Left lung (tissue), 10 donors: ENCODE results near the gene RMDN3. TPM values are rescaled to one million over a fixed set of nuclear protein-coding genes. Genes with fewer than 3 reads are reported as not detected.

Experiments
- ATAC-seq: fragments of 200-7000 bp; cut with Tn5 transposase; one replicate; pipeline ENCODE4 v1.9.1; 2020; ENCODE audit warnings: moderate library complexity
- DNase-seq, 4 donors: peaks; one replicate each; pipeline ENCODE4 v3.0.0-alpha.2; 2013 to 2020
- H3K27ac ChIP-seq, 2 donors: fragments of 200-600 bp; sonication (generic) in 1 of 2; one replicate each; pipeline versions ENCODE4 v1.5.0 to v1.8.0; 2020 to 2021
- H3K27me3 ChIP-seq, 2 donors: fragments of 200-600 bp; sonication (generic) in 1 of 2; one replicate each; pipeline versions ENCODE4 v1.5.0 to v1.8.0; 2020 to 2021
- H3K36me3 ChIP-seq, 2 donors: fragments of 200-600 bp; sonication (generic) in 1 of 2; one replicate each; pipeline versions ENCODE4 v1.5.0 to v1.8.0; 2020 to 2021
- H3K4me1 ChIP-seq, 2 donors: fragments of 200-600 bp; one replicate each; pipeline ENCODE4 v1.8.0; 2021
- H3K4me3 ChIP-seq, 2 donors: fragments of 200-600 bp; sonication (generic) in 1 of 2; one replicate each; pipeline versions ENCODE4 v1.5.0 to v1.8.0; 2020 to 2021; ENCODE audit warnings: mild to moderate bottlenecking in 1 of 2
- H3K9me3 ChIP-seq, 2 donors: fragments of 200-600 bp; sonication (generic) in 1 of 2; one replicate each; pipeline versions ENCODE4 v1.5.0 to v1.8.0; 2020 to 2021
- CTCF ChIP-seq, 2 donors: fragments of 200-600 bp; sonication (generic) in 1 of 2; IDR thresholded peaks; one replicate each; pipeline versions ENCODE4 v1.5.0 to v1.8.0; 2021; ENCODE audit warnings: antibody characterized with exemption in 2 of 2
- intact Hi-C, 2 donors: fragments of 100-400 bp; cut with DNase I; formaldehyde crosslinking; loops; one replicate each; pipeline versions ENCODE4 v1.11.2 to v1.14.2; 2022
- polyA plus RNA-seq, 6 donors: library from polyadenylated mRNA; unstranded; fragments of 120-200 nt; gene quantifications; one replicate each; pipeline ENCODE4 v1.2.1, GENCODE V29; 2013; ENCODE audit not compliant: insufficient read length in 6 of 6
- total RNA-seq, 2 donors: library from RNA; stranded (reverse); fragmentation: NEBNext Ultra II Directional; extraction: Animal tissue kit (Norgen Biotek cat#: 25700); gene quantifications; one replicate each; pipeline ENCODE4 v1.2.1, GENCODE V29; 2021
- donor health status: DM: no; HTN: yes; CAD: no.
- donor health status: DM: no; HTN: no; CAD: no.

The RMDN3 gene
- total and polyA plus RNA-seq, 8 donors = 30.8 to 83.1 (median 36.0) TPM

GRCh38 chr15:40769274-40770146 lies 14.5 kb upstream of the RMDN3 start, which contains the start of gene C15orf62:
TSS of gene C15orf62 (plus strand) at chr15:40769980. CDS start at chr15:40770496, 516 bp downstream.
- Histone ChIP-seq H3K9me3 (no peaks in the 10 kb centered on the region), H3K27me3 (no peaks in the 10 kb centered on the region), H3K4me1 (peaks cover 15 to 50% of the 10 kb centered on the region in 2 donors), H3K4me3 (peak within 1 kb of the TSS in 1 of 2 donors; percentile 17), H3K27ac (peak within 1 kb of the TSS; percentile 39 to 53), H3K36me3 (peaks cover 0 to 66% of the 10 kb centered on the region in 2 donors)
- ATAC-seq (peak; percentile 64), DNase-seq (peak in 3 of 4 donors; percentile 36 to 86 (median 63))
- no peak for TF ChIP-seq CTCF (IDR thresholded peaks at IDR 0.05)
- intact Hi-C loops = no loop called here

- no peaks in the 10 kb centered on the region for H3K9me3 ChIP-seq
- DNase-seq (peak in 1 of 4 donors; percentile 79), ATAC-seq (no peak)
- intact Hi-C loops = no loop called here
- H3K27me3 ChIP-seq = no peaks in the 10 kb centered on the region
- no peak for TF ChIP-seq CTCF (IDR thresholded peaks at IDR 0.05)
- peaks cover 0 to 58% of the 10 kb centered on the region in 2 donors for H3K36me3 ChIP-seq
- peak overlapping the region; percentile 39 to 53 for H3K27ac ChIP-seq
- peaks cover 15 to 58% of the 10 kb centered on the region in 2 donors for H3K4me1 ChIP-seq
- peak overlapping the region in 1 of 2 donors; percentile 17 for H3K4me3 ChIP-seq
Observed at GRCh38 chr15:40768521-40769273, 13.6 kb upstream of the RMDN3 start.

- no peak overlapping the region for H3K27ac ChIP-seq
- H3K4me3 ChIP-seq = no peak overlapping the region
- DNase-seq (no peak), ATAC-seq (no peak)
- peaks cover 18 to 65% of the 10 kb centered on the region in 2 donors for H3K4me1 ChIP-seq
- peaks cover 0 to 51% of the 10 kb centered on the region in 2 donors for H3K36me3 ChIP-seq
- TF ChIP-seq CTCF (IDR thresholded peaks at IDR 0.05) = no peak
- H3K27me3 ChIP-seq = no peaks in the 10 kb centered on the region
- intact Hi-C loops = no loop called here
- H3K9me3 ChIP-seq = no peaks in the 10 kb centered on the region
Observed at GRCh38 chr15:40767838-40768500, 12.9 kb upstream of the RMDN3 start.

GRCh38 chr15:40766906-40767837 lies 12.1 kb upstream of the RMDN3 start:
- Histone ChIP-seq H3K4me1 (peaks cover 18 to 70% of the 10 kb centered on the region in 2 donors), H3K36me3 (peaks cover 0 to 43% of the 10 kb centered on the region in 2 donors), H3K9me3 (no peaks in the 10 kb centered on the region), H3K27me3 (no peaks in the 10 kb centered on the region), H3K27ac (no peak overlapping the region), H3K4me3 (no peak overlapping the region)
- no peak for ATAC-seq
- DNase-seq = no peak
- intact Hi-C loops = no loop called here
- no peak for TF ChIP-seq CTCF (IDR thresholded peaks at IDR 0.05)
